KMS-11 (cell line): Measurements from ENCODE around the gene IDUA.
A peak's percentile ranks its signal among the peaks of the same experiment; 100 is the strongest.

Experiments used
- H2AFZ ChIP-seq: fragments of 200-600 bp; sonication (generic); 2 replicates; pipeline ENCODE4 v1.6.1; 2016; ENCODE audit warnings: antibody characterized with exemption, mixed run types, low read depth
- H3K27ac ChIP-seq: fragments of 200-600 bp; sonication (generic); 2 replicates; pipeline ENCODE4 v1.6.1; 2016; ENCODE audit warnings: mild to moderate bottlenecking, mixed run types
- H3K27me3 ChIP-seq: fragments of 200-600 bp; sonication (generic); 2 replicates; pipeline ENCODE4 v1.6.1; 2017; ENCODE audit warnings: mild to moderate bottlenecking, low read depth, mixed run types, moderate library complexity; ENCODE audit not compliant: insufficient read depth
- H3K36me3 ChIP-seq: fragments of 200-600 bp; sonication (generic); 2 replicates; pipeline ENCODE4 v1.6.1; 2017; ENCODE audit warnings: mild to moderate bottlenecking, mixed run types; ENCODE audit not compliant: insufficient read depth
- H3K4me1 ChIP-seq: fragments of 200-600 bp; sonication (generic); 2 replicates; pipeline ENCODE4 v1.6.1; 2016; ENCODE audit warnings: mild to moderate bottlenecking, low read depth, mixed run types; ENCODE audit not compliant: poor library complexity, severe bottlenecking
- H3K4me2 ChIP-seq: fragments of 200-600 bp; sonication (generic); 2 replicates; pipeline ENCODE4 v1.7.0; 2016; ENCODE audit warnings: mild to moderate bottlenecking, mixed run types
- H3K4me3 ChIP-seq: fragments of 200-600 bp; sonication (generic); IDR thresholded peaks from 2 replicates; pipeline ENCODE4 v1.6.1; 2017; ENCODE audit warnings: low read depth, low read length, mixed read lengths; ENCODE audit not compliant: insufficient read depth
- H3K79me2 ChIP-seq: fragments of 200-600 bp; sonication (generic); 2 replicates; pipeline ENCODE4 v1.6.1; 2016; ENCODE audit warnings: low read depth, mixed run types; ENCODE audit not compliant: insufficient read depth
- H3K9ac ChIP-seq: fragments of 200-600 bp; sonication (generic); 2 replicates; pipeline ENCODE4 v1.6.1; 2016; ENCODE audit warnings: mild to moderate bottlenecking, mixed run types
- H4K20me1 ChIP-seq: fragments of 200-600 bp; sonication (generic); 2 replicates; pipeline ENCODE4 v1.6.1; 2016; ENCODE audit warnings: mild to moderate bottlenecking, mixed run types; ENCODE audit not compliant: insufficient read depth
- CTCF ChIP-seq: fragments of 200-600 bp; sonication (generic); conservative IDR thresholded peaks from 2 replicates; pipeline ENCODE4 v1.6.1; 2017; ENCODE audit warnings: low read depth, mild to moderate bottlenecking, antibody characterized with exemption, low read length, moderate library complexity, mixed read lengths

IDUA gene

GRCh38 chr4:1012034-1012739, 25.3 kb downstream of the IDUA start:
- Histone ChIP-seq H3K36me3 (no peaks in the 10 kb centered on the region), H3K27ac (no peak overlapping the region), H3K4me2 (no peak overlapping the region; the same call in 1 of the 2 replicates), H3K9ac (peak overlapping the region; percentile 30; the same call in 1 of the 2 replicates), H4K20me1 (no peaks in the 10 kb centered on the region), H2AFZ (peak overlapping the region; percentile 47; the same call in 1 of the 2 replicates), H3K4me3 (no peak overlapping the region), H3K79me2 (no peaks in the 10 kb centered on the region), H3K27me3 (peaks cover 13% of the 10 kb centered on the region; the same call in 1 of the 2 replicates), H3K4me1 (no peaks in the 10 kb centered on the region)
- TF ChIP-seq CTCF: no peak

GRCh38 chr4:1013225-1014073, 26.6 kb downstream of the IDUA start:
- Histone ChIP-seq H3K4me2 (no peak overlapping the region), H2AFZ (no peak overlapping the region), H3K79me2 (no peaks in the 10 kb centered on the region), H3K4me1 (no peaks in the 10 kb centered on the region), H3K27me3 (peaks cover 5% of the 10 kb centered on the region; the same call in 1 of the 2 replicates), H4K20me1 (no peaks in the 10 kb centered on the region), H3K9ac (no peak overlapping the region), H3K4me3 (no peak overlapping the region), H3K27ac (no peak overlapping the region), H3K36me3 (no peaks in the 10 kb centered on the region)
- TF ChIP-seq CTCF: no peak

- H3K27ac ChIP-seq: no peak overlapping the region
- no peak for TF ChIP-seq CTCF
- no peak overlapping the region for H2AFZ ChIP-seq
- H3K9ac ChIP-seq: no peak overlapping the region
- no peaks in the 10 kb centered on the region for H4K20me1 ChIP-seq
- H3K27me3 ChIP-seq: no peaks in the 10 kb centered on the region
- no peaks in the 10 kb centered on the region for H3K79me2 ChIP-seq
- H3K4me1 ChIP-seq: no peaks in the 10 kb centered on the region
- H3K4me3 ChIP-seq: no peak overlapping the region
- no peaks in the 10 kb centered on the region for H3K36me3 ChIP-seq
- H3K4me2 ChIP-seq: no peak overlapping the region
Observed at GRCh38 chr4:1014291-1015167, 27.7 kb downstream of the IDUA start.

GRCh38 chr4:1015179-1015578, 28.3 kb downstream of the IDUA start:
- Histone ChIP-seq H3K4me1 (no peaks in the 10 kb centered on the region), H3K36me3 (no peaks in the 10 kb centered on the region), H3K4me3 (no peak overlapping the region), H4K20me1 (no peaks in the 10 kb centered on the region), H3K27me3 (no peaks in the 10 kb centered on the region), H2AFZ (no peak overlapping the region), H3K27ac (no peak overlapping the region), H3K4me2 (no peak overlapping the region), H3K79me2 (no peaks in the 10 kb centered on the region), H3K9ac (no peak overlapping the region)
- no peak for TF ChIP-seq CTCF
